AG04449 (cell line): ENCODE measurements around the gene CACNA2D4.

Source experiments
- CTCF ChIA-PET: fragments of 350-600 bp; formaldehyde crosslinking; extraction: SDS; loops from one replicate; lab custom pipeline; 2021; ENCODE audit warnings: antibody characterized with exemption; lab: Yijun Ruan, JAX
- POLR2A ChIA-PET: fragments of 400-600, 350-600 bp; formaldehyde crosslinking; extraction: SDS; loops from one replicate; lab custom pipeline; 2020; ENCODE audit warnings: antibody characterized with exemption, inconsistent platforms; lab: Yijun Ruan, JAX
- DNase-seq: peaks from one replicate; pipeline ENCODE4 v3.0.0-alpha.2; 2010; ENCODE audit warnings: low read depth, low spot score
- H3K4me3 ChIP-seq: 2 replicates; pipeline ENCODE4 v1.5.1; 2011; ENCODE audit warnings: low read depth, mild to moderate bottlenecking, control low read depth, low read length
- CTCF ChIP-seq: IDR thresholded peaks from one replicate; pipeline ENCODE4 v1.5.1; 2011; ENCODE audit warnings: mild to moderate bottlenecking, moderate library complexity, low read length, control low read depth, inconsistent platforms; ENCODE audit not compliant: insufficient read depth; ENCODE audit errors: missing control alignments

Gene CACNA2D4

GRCh38 chr12:1827826-1828805 is 90.3 kb downstream of the CACNA2D4 start:
- no peak for DNase-seq
- TF ChIP-seq CTCF, result no peak
- ChIA-PET POLR2A (no interaction called here), CTCF (interaction anchor here (1.8 kb wide), 1 partner anchor 112 kb away, joined by 9 read pairs; no protein-coding TSS in a partner anchor)
- H3K4me3 ChIP-seq, result no peak overlapping the region

GRCh38 chr12:1826867-1827705 is 91.4 kb downstream of the CACNA2D4 start:
- no peak for TF ChIP-seq CTCF
- DNase-seq, result no peak
- POLR2A ChIA-PET, result no interaction called here
- CTCF ChIA-PET, result interaction anchor here (1.9 kb wide), 1 partner anchor 113 kb away, joined by 4 read pairs; no protein-coding TSS in a partner anchor
- H3K4me3 ChIP-seq, result no peak overlapping the region

- no peak for TF ChIP-seq CTCF
- ChIA-PET POLR2A (no interaction called here), CTCF (interaction anchor here (1.9 kb wide), 1 partner anchor 114 kb away, joined by 4 read pairs; no protein-coding TSS in a partner anchor)
- H3K4me3 ChIP-seq, result no peak overlapping the region
- no peak for DNase-seq
Measured at GRCh38 chr12:1826401-1826800, 92.1 kb downstream of the CACNA2D4 start.

GRCh38 chr12:1825382-1826102 is 92.9 kb downstream of the CACNA2D4 start:
- ChIA-PET CTCF (interaction anchor here (1.9 kb wide), 1 partner anchor 115 kb away, joined by 4 read pairs; no protein-coding TSS in a partner anchor), POLR2A (no interaction called here)
- no peak for DNase-seq
- no peak for TF ChIP-seq CTCF
- H3K4me3 ChIP-seq, result no peak overlapping the region

GRCh38 chr12:1823237-1823636 is 95.2 kb downstream of the CACNA2D4 start:
- POLR2A ChIA-PET, result no interaction called here
- no peak overlapping the region for H3K4me3 ChIP-seq
- no peak for DNase-seq
- no peak for TF ChIP-seq CTCF
- CTCF ChIA-PET, result interaction anchor here (1.6 kb wide), 1 partner anchor 28 kb away, joined by 5 read pairs; no protein-coding TSS in a partner anchor
